Activated B cell treated with CpG ODN at 0.5 μM for 24 hours (primary cell): ENCODE measurements around the gene ZKSCAN8. TPM values are rescaled to one million over a fixed set of nuclear protein-coding genes. Genes with fewer than 3 reads are reported as not detected.

Experiments used
- ATAC-seq: fragments of 200-7000 bp; cut with Tn5 transposase; one replicate; pipeline ENCODE4 v1.10.0; 2021; ENCODE audit warnings: low read depth, mild to moderate bottlenecking, moderate library complexity
- CTCF ChIA-PET: fragments of 350-600 bp; sonication (Branson Sonifier 250); formaldehyde crosslinking; loops from one replicate; lab custom pipeline; 2021; ENCODE audit warnings: antibody characterized with exemption; lab: Charles Lee
- POLR2A ChIA-PET: fragments of 350-600 bp; sonication (Branson Sonifier 250); formaldehyde crosslinking; loops from one replicate; lab custom pipeline; 2021; ENCODE audit warnings: antibody characterized with exemption; lab: Charles Lee
- DNase-seq: peaks from one replicate; pipeline ENCODE4 v3.0.0; 2022
- H3K27ac Mint-ChIP-seq: one replicate; pipeline ENCODE4 v1.8.0; 2020; ENCODE audit warnings: mixed read lengths
- H3K27me3 Mint-ChIP-seq: one replicate; pipeline ENCODE4 v1.8.0; 2021; ENCODE audit warnings: mixed read lengths
- H3K36me3 Mint-ChIP-seq: one replicate; pipeline ENCODE4 v1.8.0; 2021; ENCODE audit warnings: low read depth, mixed read lengths
- H3K4me1 Mint-ChIP-seq: one replicate; pipeline ENCODE4 v1.8.0; 2021; ENCODE audit warnings: mixed read lengths
- H3K4me3 Mint-ChIP-seq: one replicate; pipeline ENCODE4 v1.8.0; 2020; ENCODE audit warnings: mild to moderate bottlenecking, mixed read lengths
- H3K9me3 Mint-ChIP-seq: one replicate; pipeline ENCODE4 v1.8.0; 2020; ENCODE audit warnings: mixed read lengths
- intact Hi-C: fragments of 100-400 bp; cut with micrococcal nuclease; formaldehyde crosslinking; loops from one replicate; pipeline ENCODE4 v1.15.1; 2024
- total RNA-seq: library from RNA; stranded (reverse); gene quantifications from 2 replicates; pipeline ENCODE4 v1.2.3, GENCODE V29; 2022
- TF ChIP-seq, protein P1 (sequence below): fragments of 200-600 bp; IDR thresholded peaks from one replicate; pipeline ENCODE4 v1.8.0; 2022; ENCODE audit warnings: antibody characterized with exemption, mild to moderate bottlenecking

Gene ZKSCAN8
- total RNA-seq, 1 donor from 2014 or later = 40.2 TPM

DNA sequence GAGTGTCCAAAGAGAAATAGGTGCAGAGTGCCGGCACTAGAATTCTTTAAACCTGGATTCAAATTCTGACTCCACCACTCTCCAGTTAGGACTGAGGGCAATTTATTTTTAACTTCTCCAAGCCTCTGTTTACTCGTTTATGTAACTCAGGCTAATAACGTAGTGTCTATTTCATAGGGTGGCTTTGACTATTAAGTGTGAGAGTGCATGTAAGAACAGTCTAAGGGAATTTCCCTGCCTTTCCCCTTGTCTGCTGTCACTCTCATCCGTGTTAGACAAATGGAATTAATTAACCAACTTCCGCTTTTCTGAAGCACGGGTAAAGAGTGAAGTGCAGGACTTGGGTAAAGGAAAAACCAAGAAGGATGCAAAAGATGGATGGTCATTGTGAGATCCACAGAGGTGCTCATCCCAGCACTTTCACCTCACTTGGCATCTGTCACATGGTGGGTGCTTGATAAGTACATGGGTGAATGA lies 4.1 kb upstream of the ZKSCAN8 start:
- CTCF ChIA-PET = interaction anchor here (0.8 to 2.3 kb wide), 4 partner anchors 32 to 219 kb away, joined by 3 to 7 read pairs (median 4); partner anchors contain the start of gene ZKSCAN4
- Mint-ChIP-seq H3K36me3 (peaks cover 40% of the 10 kb centered on the region), H3K27ac (peak overlapping the region; percentile 100), H3K9me3 (no peaks in the 10 kb centered on the region), H3K4me3 (peak overlapping the region; percentile 98), H3K27me3 (no peaks in the 10 kb centered on the region), H3K4me1 (peaks cover 82% of the 10 kb centered on the region)
- ATAC-seq (peak; percentile 69), DNase-seq (peak; percentile 38)
- intact Hi-C loops = loop anchor here (1.0 to 10.0 kb wide), 12 partner anchors 23 to 1943 kb away; partner anchors contain the start of genes ABT1, ZSCAN26 and ZSCAN9
- POLR2A ChIA-PET = interaction anchor here (0.7 to 8.6 kb wide), 20 partner anchors 12 to 992 kb away, joined by 3 to 170 read pairs (median 5); partner anchors contain the start of genes ZKSCAN4, ZNF165, ZSCAN12 and ZSCAN16
- TF ChIP-seq, protein P1, sequence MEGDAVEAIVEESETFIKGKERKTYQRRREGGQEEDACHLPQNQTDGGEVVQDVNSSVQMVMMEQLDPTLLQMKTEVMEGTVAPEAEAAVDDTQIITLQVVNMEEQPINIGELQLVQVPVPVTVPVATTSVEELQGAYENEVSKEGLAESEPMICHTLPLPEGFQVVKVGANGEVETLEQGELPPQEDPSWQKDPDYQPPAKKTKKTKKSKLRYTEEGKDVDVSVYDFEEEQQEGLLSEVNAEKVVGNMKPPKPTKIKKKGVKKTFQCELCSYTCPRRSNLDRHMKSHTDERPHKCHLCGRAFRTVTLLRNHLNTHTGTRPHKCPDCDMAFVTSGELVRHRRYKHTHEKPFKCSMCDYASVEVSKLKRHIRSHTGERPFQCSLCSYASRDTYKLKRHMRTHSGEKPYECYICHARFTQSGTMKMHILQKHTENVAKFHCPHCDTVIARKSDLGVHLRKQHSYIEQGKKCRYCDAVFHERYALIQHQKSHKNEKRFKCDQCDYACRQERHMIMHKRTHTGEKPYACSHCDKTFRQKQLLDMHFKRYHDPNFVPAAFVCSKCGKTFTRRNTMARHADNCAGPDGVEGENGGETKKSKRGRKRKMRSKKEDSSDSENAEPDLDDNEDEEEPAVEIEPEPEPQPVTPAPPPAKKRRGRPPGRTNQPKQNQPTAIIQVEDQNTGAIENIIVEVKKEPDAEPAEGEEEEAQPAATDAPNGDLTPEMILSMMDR = no peak

GRCh38 chr6:28139860-28140543 lies 1.7 kb upstream of the ZKSCAN8 start:
- H3K9me3 Mint-ChIP-seq = no peaks in the 10 kb centered on the region
- intact Hi-C loops = loop anchor here (5.0 to 10.0 kb wide), 3 partner anchors 303 to 1945 kb away; a partner anchor contains a TSS
- ChIA-PET CTCF (interaction anchor here (0.9 to 4.4 kb wide), 4 partner anchors 35 to 243 kb away, joined by 3 to 23 read pairs (median 4); no protein-coding TSS in a partner anchor), POLR2A (interaction anchor here (0.7 to 8.6 kb wide), 9 partner anchors 14 to 210 kb away, joined by 5 to 170 read pairs (median 17); partner anchors contain the start of genes ZKSCAN3, ZKSCAN4, ZSCAN16 and ZSCAN26)
- DNase-seq (no peak), ATAC-seq (no peak)
- H3K27me3 Mint-ChIP-seq = no peaks in the 10 kb centered on the region
- peaks cover 35% of the 10 kb centered on the region for H3K36me3 Mint-ChIP-seq
- TF ChIP-seq, protein P1 = no peak
- peak overlapping the region; percentile 79 for H3K27ac Mint-ChIP-seq
- peak overlapping the region; percentile 78 for H3K4me3 Mint-ChIP-seq
- H3K4me1 Mint-ChIP-seq = peaks cover 78% of the 10 kb centered on the region

- Mint-ChIP-seq H3K4me3 (peak overlapping the region; percentile 78), H3K9me3 (no peaks in the 10 kb centered on the region), H3K27ac (peak overlapping the region; percentile 79), H3K27me3 (no peaks in the 10 kb centered on the region), H3K36me3 (peaks cover 42% of the 10 kb centered on the region), H3K4me1 (peaks cover 76% of the 10 kb centered on the region)
- intact Hi-C loops = loop anchor here (1.0 kb wide), 5 partner anchors 16 to 453 kb away; partner anchors contain the start of genes ZKSCAN4, ZNF165, ZSCAN12 and ZSCAN16
- ATAC-seq (no peak), DNase-seq (no peak)
- TF ChIP-seq, protein P1 = no peak
- POLR2A ChIA-PET = interaction anchor here (0.6 to 8.6 kb wide), 17 partner anchors 13 to 330 kb away, joined by 3 to 170 read pairs (median 11); partner anchors contain the start of genes ZKSCAN3, ZKSCAN4, ZNF165 and ZSCAN16
- CTCF ChIA-PET = interaction anchor here (0.9 to 4.4 kb wide), 4 partner anchors 126 to 243 kb away, joined by 3 to 23 read pairs (median 5); partner anchors contain the start of gene ZSCAN26
Observed at GRCh38 chr6:28140616-28141015, 1.1 kb upstream of the ZKSCAN8 start.

DNA sequence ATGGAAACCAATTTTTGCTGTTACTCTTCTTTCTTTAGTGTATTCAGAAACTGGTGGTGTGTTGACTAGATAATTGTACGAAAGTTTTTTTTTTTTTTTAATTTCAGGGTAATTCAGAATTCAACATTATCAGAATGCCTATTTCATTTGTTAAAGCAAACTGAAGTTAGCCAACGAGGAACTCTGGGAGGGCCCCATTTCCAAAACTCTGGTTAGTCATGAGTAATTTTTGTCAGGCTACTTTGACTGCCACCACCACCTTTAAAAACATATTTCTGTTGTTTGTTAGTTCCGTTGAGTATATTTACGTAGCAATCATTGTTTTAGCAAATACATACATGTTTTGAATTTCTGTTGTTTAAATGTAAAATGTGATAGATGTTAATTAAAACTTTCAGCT lies 763 bp downstream of the ZKSCAN8 start:
- no peaks in the 10 kb centered on the region for H3K9me3 Mint-ChIP-seq
- DNase-seq (no peak), ATAC-seq (no peak)
- peak overlapping the region; percentile 96 for H3K4me3 Mint-ChIP-seq
- ChIA-PET POLR2A (interaction anchor here (1.1 to 8.6 kb wide), 14 partner anchors 11 to 782 kb away, joined by 3 to 170 read pairs (median 9); partner anchors contain the start of genes ZKSCAN4, ZSCAN12, ZSCAN16 and ZSCAN26), CTCF (interaction anchor here (0.6 to 4.4 kb wide), 3 partner anchors 124 to 474 kb away, joined by 4 to 23 read pairs (median 6); partner anchors contain the start of gene ZSCAN26)
- peaks cover 68% of the 10 kb centered on the region for H3K4me1 Mint-ChIP-seq
- intact Hi-C loops = no loop called here
- H3K27ac Mint-ChIP-seq = peak overlapping the region; percentile 93
- peaks cover 45% of the 10 kb centered on the region for H3K36me3 Mint-ChIP-seq
- TF ChIP-seq, protein P1 = no peak
- no peaks in the 10 kb centered on the region for H3K27me3 Mint-ChIP-seq
